ENCODE measurements around the gene CLCNKB.

DNA sequence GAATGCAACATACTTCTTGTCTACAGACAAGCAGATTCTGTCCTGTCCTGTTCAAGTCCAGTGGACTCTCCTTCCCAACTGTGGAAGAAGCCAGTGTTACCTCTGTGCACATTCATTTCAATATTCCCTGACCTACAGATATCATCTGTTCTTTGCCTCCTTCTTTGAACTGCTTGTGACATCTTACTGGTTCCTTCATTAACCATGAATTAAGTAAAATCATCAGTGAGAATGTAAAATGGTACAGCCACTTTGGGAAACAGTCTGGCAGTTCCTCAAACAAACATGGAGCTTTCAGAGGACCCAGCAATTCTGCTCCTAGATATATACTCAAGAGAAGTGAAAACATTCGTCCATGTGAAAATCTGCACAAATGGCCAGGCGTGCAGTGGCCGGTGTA, 32.7 kb upstream of the CLCNKB start:
- TF ChIP-seq, protein P1, sequence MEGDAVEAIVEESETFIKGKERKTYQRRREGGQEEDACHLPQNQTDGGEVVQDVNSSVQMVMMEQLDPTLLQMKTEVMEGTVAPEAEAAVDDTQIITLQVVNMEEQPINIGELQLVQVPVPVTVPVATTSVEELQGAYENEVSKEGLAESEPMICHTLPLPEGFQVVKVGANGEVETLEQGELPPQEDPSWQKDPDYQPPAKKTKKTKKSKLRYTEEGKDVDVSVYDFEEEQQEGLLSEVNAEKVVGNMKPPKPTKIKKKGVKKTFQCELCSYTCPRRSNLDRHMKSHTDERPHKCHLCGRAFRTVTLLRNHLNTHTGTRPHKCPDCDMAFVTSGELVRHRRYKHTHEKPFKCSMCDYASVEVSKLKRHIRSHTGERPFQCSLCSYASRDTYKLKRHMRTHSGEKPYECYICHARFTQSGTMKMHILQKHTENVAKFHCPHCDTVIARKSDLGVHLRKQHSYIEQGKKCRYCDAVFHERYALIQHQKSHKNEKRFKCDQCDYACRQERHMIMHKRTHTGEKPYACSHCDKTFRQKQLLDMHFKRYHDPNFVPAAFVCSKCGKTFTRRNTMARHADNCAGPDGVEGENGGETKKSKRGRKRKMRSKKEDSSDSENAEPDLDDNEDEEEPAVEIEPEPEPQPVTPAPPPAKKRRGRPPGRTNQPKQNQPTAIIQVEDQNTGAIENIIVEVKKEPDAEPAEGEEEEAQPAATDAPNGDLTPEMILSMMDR (IDR thresholded peaks at IDR 0.05; ENCODE audit: low read depth, low read length, poor library complexity, severe bottlenecking): no peak
- no peak for TF ChIP-seq EZH2phosphoT487 (IDR thresholded peaks at IDR 0.05; ENCODE audit: borderline replicate concordance, low read length)

All from DOHH2 (cell line).